Fibroblast of skin of left quadriceps (primary cell): ENCODE measurements around the gene TRPM5.

Experiments
- DNase-seq, 2 experiments: peaks; one replicate each; pipeline ENCODE4 v3.0.0-alpha.2; 2013; ENCODE audit warnings: low read depth in 2 of 2

The TRPM5 gene

DNA sequence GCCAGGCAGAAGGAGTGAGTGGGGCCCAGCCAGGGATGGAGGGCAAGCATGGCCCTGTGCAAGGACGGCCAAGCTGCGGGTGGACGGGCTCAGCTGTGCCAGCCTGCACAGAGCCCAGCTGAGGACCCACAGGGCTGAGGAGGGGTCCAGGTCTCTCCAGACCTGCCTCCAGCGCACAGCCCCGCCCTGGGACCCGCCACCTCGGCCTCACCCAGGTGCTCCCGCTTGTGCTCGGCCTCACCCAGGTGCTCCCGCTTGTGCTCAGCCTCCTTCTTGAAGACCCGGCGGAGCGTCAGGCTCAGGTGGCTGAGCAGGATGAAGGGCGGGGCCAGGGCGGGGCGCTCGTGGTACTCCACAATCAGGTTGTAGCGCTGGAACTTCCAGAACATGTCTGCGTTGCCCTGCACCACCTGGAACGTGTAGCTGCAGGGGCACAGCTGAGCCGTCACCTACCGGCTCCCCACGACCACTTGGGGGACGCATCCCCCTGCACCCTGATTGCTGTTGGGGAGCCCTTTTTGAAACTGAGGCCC lies 37.4 kb downstream of the TRPM5 start:
- DNase-seq = no peak

DNA sequence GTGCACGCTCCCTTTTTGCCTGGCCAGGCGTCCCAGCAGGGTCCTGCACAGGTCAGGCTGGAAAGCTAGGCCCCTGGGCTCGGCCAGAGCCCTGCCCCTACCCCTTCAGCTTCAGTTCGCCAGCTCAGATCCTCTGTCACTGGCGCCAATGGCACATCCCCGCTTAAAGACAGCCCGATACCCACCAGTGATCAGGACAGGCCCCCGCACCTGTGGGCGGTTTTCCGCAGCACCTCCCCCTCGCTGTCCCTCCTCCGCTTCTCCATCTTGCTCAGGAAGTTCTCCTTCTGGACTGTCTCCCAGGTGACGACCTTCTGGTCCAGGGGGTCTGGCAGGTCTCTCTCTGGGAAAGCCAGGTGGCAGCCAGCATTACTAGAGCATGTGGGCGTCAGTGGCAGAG lies 37.9 kb downstream of the TRPM5 start:
- DNase-seq = no peak

DNA sequence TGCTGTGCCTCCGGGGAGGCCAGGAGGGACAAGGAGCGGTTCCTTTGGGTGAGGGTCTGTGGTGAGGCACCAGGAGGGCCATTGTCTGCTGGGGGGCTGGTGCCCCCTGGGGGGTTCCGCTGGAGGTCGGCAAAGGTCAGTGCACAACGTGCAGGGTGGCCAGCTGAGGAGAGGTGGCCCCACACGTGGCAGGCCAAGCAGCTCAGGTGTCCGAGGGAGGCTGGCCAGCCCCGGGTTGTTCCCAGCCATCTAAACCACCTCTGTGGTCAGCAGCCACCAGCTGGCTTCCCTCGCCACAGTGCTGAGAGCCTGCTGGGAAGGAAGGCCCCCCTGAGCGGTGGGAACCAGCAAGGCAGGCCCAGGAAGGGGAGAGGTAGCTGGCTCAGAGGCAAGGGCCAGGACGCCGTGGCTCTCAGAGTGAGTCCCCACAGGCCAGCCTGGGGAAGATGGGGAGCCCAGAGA lies 39.5 kb downstream of the TRPM5 start:
- DNase-seq = no peak

- no peak for DNase-seq
Measured at GRCh38 chr11:2402890-2403645, 41.2 kb downstream of the TRPM5 start.

DNA sequence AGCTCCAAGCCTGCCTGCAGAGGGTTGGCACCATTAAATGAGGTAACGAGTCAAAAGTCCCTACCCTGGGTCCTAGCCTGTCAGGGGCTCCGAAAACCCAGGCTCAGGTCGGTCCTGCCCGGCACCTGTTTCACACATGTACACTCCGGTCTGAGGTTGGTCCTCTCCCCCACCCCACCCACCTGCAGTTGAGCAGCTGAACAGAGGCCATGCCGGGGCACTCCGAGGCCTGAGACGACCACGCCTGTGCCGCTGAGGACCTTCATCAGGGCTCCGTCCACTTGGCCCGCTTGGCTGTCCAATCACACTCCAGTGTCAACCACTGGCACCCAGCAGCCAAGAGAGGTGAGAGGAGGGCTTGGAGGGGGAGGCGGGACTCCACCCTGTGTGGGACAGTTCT lies 42.2 kb downstream of the TRPM5 start:
- DNase-seq = no peak

- no peak for DNase-seq
Measured at GRCh38 chr11:2401436-2401984, 42.8 kb downstream of the TRPM5 start.

GRCh38 chr11:2400762-2401435 lies 43.4 kb downstream of the TRPM5 start:
- no peak for DNase-seq

DNA sequence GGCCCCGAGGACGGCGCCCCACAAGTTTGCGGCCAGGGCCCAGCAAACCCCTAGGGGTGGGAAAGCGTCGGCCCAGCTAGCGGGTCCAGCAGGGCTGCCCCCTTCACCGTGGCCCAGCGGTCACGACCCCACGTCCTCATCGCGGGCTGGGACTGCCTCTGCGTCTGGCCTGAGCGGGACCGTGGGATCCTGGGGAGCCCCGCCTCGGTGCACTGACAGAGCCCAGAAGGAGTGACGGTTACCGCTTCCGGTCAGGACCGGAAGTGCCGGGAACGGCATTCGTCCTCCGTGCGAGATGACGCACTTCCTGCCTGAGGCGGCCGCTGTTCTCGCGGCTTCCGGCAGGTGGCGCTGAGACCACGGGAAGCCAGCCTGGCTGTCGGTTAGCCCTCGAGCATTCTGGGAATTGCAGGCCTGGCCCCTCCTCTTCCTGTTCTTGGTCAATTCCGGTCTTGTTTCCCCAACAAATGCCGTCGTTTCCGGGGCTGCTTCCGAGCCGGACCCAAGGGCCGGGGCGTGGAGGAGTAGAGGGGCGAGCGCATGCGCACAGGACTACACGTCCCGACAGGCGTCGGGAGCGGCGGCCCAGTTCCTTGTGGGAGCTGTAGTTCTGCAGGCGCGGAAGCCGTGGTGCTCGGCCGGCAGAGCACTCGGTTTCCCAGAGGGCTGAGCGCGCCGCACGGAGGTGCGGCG lies 44.1 kb downstream of the TRPM5 start, which contains the start of gene TSSC4:
Gene TSSC4, plus strand, starts transcription at position 682 of the 693 bp plus-strand sequence. CDS start 1,884 bp downstream, outside the sequence.
- peak; percentile 100 for DNase-seq

DNA sequence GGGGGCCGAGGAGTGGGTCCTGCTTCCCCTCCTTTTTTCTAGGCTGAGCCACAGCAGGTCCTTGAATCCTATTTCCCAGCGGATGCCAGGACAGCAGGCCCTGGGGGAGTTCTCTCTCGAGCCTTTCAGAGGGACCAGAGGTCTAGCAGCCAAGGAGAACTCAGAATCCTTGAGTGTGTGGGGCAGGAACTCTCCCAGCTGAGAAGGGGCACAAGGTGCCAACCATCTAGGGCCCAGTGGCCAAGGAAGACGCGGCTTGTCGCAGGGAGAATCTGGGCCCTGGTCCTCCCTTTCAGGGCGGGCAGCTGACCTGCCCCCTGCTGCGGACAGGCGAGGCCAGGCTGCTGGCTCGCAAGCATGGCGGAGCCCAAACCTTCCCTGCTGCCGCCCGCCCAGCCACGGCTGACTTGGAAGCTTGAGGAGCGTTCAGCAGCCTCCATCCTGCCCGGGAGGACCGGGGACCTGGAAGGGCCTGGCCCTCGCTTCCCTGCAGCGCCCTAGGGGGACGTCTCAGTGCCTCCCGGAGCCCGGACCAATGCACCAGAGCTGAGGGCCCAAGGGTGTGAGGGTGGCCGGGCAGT lies 44.7 kb downstream of the TRPM5 start:
- no peak for DNase-seq

DNA sequence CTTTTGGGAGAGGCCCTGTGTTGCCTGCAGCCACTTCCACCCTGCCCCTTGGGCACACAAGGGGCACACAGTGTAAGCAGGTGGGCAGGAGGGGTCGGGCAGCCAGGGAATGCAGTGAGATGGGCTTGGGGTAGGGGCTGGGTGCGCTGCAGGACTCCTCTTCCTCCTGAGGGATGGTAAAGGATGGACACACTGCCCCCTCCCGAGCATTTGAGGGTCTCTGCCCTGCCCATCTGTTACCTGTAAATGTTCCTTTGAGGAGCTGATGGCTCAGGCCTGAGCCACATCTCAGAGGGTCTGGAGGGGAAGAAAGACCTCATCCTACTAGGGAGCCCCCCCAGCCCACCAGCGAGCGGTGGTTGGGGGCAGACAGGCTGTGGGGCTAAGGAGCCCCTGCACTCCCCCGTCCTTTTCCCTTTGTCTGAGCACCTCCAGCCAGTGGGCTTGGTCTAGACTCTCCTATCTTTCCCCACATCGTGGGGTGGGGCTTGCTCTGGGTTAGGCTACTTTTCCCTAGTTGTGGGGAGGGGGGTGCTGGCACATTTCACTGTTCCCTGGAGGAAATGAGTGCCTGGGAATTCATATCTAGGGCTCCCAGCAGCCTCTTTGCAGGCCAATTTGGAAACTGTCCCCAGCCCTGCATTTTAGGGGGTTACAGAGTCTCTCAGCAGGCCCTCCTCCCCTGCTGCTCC lies 45.5 kb downstream of the TRPM5 start:
- no peak for DNase-seq

DNA sequence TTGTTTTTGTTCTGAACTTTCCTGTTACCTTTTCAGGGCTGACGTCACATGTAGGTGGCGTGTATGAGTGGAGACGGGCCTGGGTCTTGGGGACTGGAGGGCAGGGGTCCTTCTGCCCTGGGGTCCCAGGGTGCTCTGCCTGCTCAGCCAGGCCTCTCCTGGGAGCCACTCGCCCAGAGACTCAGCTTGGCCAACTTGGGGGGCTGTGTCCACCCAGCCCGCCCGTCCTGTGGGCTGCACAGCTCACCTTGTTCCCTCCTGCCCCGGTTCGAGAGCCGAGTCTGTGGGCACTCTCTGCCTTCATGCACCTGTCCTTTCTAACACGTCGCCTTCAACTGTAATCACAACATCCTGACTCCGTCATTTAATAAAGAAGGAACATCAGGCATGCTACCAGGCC lies 47.3 kb downstream of the TRPM5 start:
- no peak for DNase-seq

- no peak for DNase-seq
Measured at GRCh38 chr11:2396471-2396870, 47.8 kb downstream of the TRPM5 start.

GRCh38 chr11:2395856-2396255 lies 48.5 kb downstream of the TRPM5 start:
- DNase-seq = no peak

GRCh38 chr11:2395211-2395730 lies 49.0 kb downstream of the TRPM5 start:
- DNase-seq = no peak

DNA sequence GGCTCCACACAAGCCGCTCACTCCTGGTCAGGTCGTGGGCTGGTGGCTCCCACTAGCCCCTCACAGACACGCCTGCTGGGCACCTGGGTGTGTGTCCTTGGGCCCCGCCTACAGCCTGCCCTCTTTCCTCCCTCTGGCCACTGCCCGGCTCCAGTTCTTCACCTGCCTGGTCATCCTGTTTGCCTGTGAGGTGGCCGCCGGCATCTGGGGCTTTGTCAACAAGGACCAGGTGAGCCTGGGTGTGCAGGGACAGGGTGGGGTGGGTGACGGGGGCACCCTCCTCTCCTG lies 49.6 kb downstream of the TRPM5 start:
- no peak for DNase-seq
